Fibroblast of villous mesenchyme (primary cell): Measurements from ENCODE around the gene CBLB. TPM values are rescaled to one million over a fixed set of nuclear protein-coding genes. Genes with fewer than 3 reads are reported as not detected.
A peak's percentile ranks its signal among the peaks of the same experiment; 100 is the strongest.

Experiments
- DNase-seq: peaks from one replicate; pipeline ENCODE4 v3.0.0-alpha.2; 2010; ENCODE audit warnings: low read depth
- H3K4me3 ChIP-seq: 2 replicates; pipeline ENCODE4 v1.5.1; 2011; ENCODE audit warnings: low read depth, mild to moderate bottlenecking, low read length
- CTCF ChIP-seq: IDR thresholded peaks from 2 replicates; pipeline ENCODE4 v1.5.1; 2012; ENCODE audit warnings: low read depth, mild to moderate bottlenecking, low read length; ENCODE audit not compliant: insufficient read depth
- total RNA-seq: library from RNA; depleted of rRNA; stranded (reverse); fragments of >200 nt; gene quantifications from 2 replicates; pipeline ENCODE4 v1.2.3, GENCODE V29; 2012

CBLB gene
- total RNA-seq, 1 donor: 40.6 TPM

- H3K4me3 ChIP-seq: peak overlapping the region; percentile 73
- DNase-seq: no peak
- no peak for TF ChIP-seq CTCF
These were observed 2.9 kb downstream of the CBLB start for GRCh38 chr3:105865867-105866350.

GRCh38 chr3:105865016-105865623 lies 3.7 kb downstream of the CBLB start:
- H3K4me3 ChIP-seq: peak overlapping the region; percentile 73
- peak; percentile 36 for DNase-seq
- TF ChIP-seq CTCF: no peak

- H3K4me3 ChIP-seq: no peak overlapping the region
These were observed 4.6 kb downstream of the CBLB start for GRCh38 chr3:105864212-105864611.

GRCh38 chr3:105863608-105864007 lies 5.2 kb downstream of the CBLB start:
- H3K4me3 ChIP-seq: no peak overlapping the region
- no peak for TF ChIP-seq CTCF
- DNase-seq: no peak

More at GRCh38 chr3:105864212-105864611, 4.6 kb downstream of the CBLB start:
- DNase-seq: no peak
- TF ChIP-seq CTCF: no peak

GRCh38 chr3:105862217-105862616 lies 6.6 kb downstream of the CBLB start:
- H3K4me3 ChIP-seq: no peak overlapping the region
- no peak for TF ChIP-seq CTCF
- DNase-seq: no peak

GRCh38 chr3:105860641-105861040 lies 8.2 kb downstream of the CBLB start:
- peak; percentile 84 for DNase-seq
- TF ChIP-seq CTCF: no peak
- no peak overlapping the region for H3K4me3 ChIP-seq

GRCh38 chr3:105858017-105858416 lies 10.8 kb downstream of the CBLB start:
- no peak for DNase-seq
- TF ChIP-seq CTCF: no peak

More at GRCh38 chr3:105858017-105858416, 10.8 kb downstream of the CBLB start:
- no peak overlapping the region for H3K4me3 ChIP-seq
